ENCODE measurements around the gene LMO7.

The LMO7 gene

GRCh38 chr13:75764251-75764925 is 128.3 kb downstream of the LMO7 start:
- no peak for DNase-seq (ENCODE audit: low read depth)
- TF ChIP-seq, protein P1, sequence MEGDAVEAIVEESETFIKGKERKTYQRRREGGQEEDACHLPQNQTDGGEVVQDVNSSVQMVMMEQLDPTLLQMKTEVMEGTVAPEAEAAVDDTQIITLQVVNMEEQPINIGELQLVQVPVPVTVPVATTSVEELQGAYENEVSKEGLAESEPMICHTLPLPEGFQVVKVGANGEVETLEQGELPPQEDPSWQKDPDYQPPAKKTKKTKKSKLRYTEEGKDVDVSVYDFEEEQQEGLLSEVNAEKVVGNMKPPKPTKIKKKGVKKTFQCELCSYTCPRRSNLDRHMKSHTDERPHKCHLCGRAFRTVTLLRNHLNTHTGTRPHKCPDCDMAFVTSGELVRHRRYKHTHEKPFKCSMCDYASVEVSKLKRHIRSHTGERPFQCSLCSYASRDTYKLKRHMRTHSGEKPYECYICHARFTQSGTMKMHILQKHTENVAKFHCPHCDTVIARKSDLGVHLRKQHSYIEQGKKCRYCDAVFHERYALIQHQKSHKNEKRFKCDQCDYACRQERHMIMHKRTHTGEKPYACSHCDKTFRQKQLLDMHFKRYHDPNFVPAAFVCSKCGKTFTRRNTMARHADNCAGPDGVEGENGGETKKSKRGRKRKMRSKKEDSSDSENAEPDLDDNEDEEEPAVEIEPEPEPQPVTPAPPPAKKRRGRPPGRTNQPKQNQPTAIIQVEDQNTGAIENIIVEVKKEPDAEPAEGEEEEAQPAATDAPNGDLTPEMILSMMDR (IDR thresholded peaks at IDR 0.05; ENCODE audit: low read length, missing control alignments): no peak
- no peak overlapping the region for H3K4me3 ChIP-seq (replicated peaks; ENCODE audit: low read depth, low read length)

DNA sequence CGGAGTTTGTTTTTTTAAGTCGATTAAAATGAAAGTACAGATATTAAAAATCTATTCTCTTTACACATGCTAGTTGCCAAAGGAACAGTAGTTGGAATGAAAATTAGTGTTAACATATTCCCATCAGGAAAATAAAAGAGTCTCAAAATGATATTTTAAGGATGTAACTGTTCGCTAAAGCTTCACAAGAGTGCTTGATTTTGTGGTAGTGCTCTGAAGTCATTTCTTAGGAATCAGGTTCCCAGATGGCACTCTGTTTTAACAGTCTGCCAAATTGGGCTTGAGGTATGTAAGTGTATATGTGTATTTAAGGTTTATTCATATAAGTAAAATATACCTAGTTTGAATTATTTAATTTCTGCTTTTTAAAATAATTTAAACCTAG is 128.8 kb downstream of the LMO7 start:
- DNase-seq (ENCODE audit: low read depth): no peak
- no peak overlapping the region for H3K4me3 ChIP-seq (replicated peaks; ENCODE audit: low read depth, low read length)
- TF ChIP-seq, protein P1 (IDR thresholded peaks at IDR 0.05; ENCODE audit: low read length, missing control alignments): no peak

DNA sequence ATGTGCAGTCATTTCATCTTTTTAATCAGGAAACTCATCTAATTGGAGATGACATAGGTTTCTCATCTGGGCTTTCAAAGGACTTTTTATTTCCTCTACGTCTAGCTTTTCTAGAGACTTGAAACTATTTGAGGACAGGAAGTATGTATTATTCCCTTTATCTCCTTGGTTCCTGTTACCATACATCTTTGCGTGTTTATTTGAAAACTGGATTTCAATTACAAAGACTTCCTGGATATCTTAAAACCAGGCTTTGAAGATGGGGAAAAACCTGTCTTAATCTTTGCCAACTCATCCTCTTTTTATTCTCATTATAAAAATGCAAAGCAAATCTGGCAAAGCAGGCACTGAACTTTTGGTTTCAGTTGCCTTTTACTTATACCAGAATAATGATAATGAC is 130.5 kb downstream of the LMO7 start:
- DNase-seq (ENCODE audit: low read depth): no peak

DNA sequence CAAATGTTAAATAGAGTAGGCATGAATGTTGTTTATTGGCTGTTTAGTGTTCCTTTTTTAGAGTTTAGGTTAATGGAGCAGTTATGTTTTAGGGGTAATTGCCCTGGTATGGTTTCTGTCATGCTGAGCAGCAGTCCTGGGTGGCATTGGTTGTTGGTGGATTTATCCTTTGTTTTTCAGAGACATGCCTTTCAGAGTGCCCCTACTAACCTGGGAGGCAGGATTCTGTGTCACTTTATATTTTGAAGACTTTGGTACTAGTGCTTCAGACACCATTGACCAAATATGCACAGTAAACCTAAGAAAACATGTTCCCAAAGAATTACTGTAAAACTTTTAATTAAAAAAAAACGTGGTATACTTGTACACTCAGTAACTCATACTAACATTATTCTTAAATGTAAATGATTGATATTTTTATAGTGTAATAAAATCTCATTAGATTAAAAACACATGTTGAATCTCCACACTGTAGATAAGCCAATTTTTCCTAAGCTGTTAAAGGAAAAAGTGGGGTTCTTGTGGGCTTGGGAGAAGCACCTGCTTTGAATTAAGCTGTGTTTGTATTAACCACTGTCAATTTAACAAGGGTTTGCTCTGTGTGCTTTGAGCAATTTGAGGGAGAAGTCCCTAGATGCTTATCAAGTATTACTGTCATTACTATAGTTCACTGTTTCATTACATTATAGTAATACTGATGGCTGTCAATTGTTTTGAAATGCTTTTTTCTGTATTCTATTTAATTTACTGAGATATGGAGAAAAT is 133.2 kb downstream of the LMO7 start:
- no peak overlapping the region for H3K4me3 ChIP-seq (replicated peaks; ENCODE audit: low read depth, low read length)
- TF ChIP-seq, protein P1 (IDR thresholded peaks at IDR 0.05; ENCODE audit: low read length, missing control alignments): no peak
- DNase-seq (ENCODE audit: low read depth): no peak

More for the DNA sequence above, 130.5 kb downstream of the LMO7 start:
- TF ChIP-seq, protein P1 (IDR thresholded peaks at IDR 0.05; ENCODE audit: low read length, missing control alignments): no peak
- H3K4me3 ChIP-seq (replicated peaks; ENCODE audit: low read depth, low read length): no peak overlapping the region

DNA sequence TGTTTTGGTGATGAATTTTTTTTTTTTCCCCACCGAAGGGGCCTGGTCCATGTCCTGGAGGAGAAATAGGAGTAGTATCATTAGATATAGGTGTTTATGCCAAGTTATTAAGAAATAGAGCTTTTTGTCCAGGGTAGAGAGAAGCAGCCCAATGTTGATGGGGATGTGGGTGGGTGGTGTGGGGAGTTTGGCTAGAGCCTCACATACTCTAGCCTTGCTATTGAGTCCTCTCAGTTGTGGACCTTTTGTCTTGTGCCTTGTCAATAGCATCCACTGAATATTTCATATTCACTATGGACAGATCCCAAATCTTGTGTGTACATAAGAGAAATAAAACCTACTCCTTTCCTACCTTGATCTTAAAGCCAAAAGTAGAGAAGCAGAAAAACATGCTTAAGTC is 134.0 kb downstream of the LMO7 start:
- DNase-seq (ENCODE audit: low read depth): no peak
- TF ChIP-seq, protein P1 (IDR thresholded peaks at IDR 0.05; ENCODE audit: low read length, missing control alignments): no peak

GRCh38 chr13:75770592-75771011 is 134.5 kb downstream of the LMO7 start:
- H3K4me3 ChIP-seq (replicated peaks; ENCODE audit: low read depth, low read length): no peak overlapping the region
- no peak for DNase-seq (ENCODE audit: low read depth)
- TF ChIP-seq, protein P1 (IDR thresholded peaks at IDR 0.05; ENCODE audit: low read length, missing control alignments): no peak

More for the DNA sequence above, 134.0 kb downstream of the LMO7 start:
- no peak overlapping the region for H3K4me3 ChIP-seq (replicated peaks; ENCODE audit: low read depth, low read length)
